Activated CD8-positive, alpha-beta memory T cell treated with anti-CD3 and anti-CD28 coated beads, Interleukin-2, amount 50 U/mL, for 1 hour (primary cell): ENCODE data around the gene TCFL5.

Source experiments
- DNase-seq: peaks from one replicate; pipeline ENCODE4 v3.0.0-alpha.2; 2020; ENCODE audit errors: extremely low read depth

Gene TCFL5

GRCh38 chr20:62834967-62835730 is 26.5 kb downstream of the TCFL5 start:
- DNase-seq = no peak

- DNase-seq = no peak
Observed at GRCh38 chr20:62832951-62833391, 28.7 kb downstream of the TCFL5 start.

DNA sequence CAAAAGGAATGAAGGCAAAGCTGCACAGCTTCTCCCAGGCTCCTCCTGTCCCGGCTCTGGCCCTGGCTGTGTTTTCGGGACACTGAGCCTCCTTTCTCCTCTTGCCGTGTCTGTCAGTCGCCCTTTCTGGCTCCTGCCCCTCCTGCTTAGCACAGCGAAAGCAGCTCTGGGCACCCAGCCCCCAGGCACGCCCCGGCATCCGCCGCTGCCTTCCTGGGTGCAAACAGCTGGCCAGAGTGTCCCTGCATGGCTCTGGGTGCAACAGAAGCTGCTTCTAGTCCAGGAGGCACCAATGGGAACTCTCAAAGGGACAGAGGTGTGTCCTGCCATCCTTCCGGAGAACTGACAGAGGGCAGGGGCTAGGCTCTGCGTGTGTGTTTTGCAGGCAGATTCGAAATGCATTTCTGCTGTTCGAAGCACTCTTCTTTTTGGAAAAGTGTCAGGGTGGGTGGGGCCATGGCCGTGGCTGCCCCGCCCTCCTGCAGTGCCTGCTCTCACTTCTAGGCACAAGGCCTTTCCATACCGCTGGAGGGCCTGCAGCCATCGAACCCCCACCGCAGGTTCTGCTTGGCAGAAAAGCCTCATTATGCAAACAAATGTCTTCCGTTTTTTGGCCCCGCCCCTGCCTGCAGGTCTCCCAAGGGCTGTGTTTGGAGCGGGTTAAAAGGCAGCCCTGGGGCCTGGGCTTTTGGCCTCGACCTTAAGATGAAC is 29.3 kb downstream of the TCFL5 start:
- no peak for DNase-seq

DNA sequence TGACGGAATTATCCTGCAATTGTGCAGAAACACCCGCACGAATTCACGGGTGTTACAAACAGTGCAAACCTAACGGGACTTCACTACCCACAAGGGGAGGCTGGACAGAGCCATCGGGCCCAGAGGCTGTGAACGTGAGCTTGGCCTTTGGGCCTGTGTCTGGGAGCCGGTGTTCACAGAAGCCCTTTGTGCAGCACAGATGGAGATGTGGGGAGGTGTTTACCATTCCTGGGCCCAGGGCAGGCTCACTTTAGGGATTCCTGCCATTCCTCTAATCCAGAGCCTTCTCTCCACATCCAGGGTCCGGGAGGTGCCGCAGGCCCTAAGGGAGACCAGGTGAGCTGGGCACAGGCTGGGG is 29.8 kb downstream of the TCFL5 start:
- DNase-seq = no peak

DNA sequence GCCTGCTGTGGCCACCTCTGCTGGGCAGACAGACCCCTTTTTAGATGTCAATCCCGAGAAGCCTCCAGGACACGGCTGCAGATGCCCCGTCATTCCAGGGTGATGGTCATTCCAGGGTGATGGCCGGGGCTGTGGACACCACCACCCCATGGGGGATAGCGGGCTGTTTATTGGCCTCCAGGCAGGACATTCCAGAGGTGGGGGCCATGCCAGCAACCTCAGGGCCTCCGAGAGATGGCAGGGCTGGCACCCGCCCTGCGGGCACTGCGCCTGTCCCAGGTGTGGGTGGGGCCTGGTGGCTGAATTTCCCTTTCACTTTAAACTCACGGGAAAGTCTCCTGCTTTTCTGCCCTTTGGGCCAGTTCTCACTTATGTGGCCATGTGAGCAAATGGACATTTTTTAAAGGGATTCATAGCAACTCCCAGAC is 30.2 kb downstream of the TCFL5 start:
- no peak for DNase-seq

DNA sequence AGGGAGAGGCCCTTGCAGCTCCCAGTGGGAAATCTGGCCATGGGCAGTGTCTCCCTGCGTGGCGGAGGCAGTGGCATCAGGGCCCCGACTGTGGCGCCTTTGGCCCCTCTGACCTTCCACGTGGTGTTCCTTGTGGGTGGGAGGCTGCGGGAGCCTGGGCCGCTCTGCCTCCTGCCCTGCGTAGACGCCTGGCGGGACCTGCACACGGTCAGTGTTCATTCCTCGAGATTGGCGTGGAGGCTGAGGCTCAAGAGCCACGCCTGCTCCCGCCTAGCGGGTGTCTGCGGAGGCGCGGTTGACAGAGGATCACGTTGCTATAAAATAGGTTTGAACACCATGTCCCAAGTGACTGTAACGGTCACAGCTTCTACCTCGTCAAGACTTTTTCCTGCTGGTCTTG is 30.8 kb downstream of the TCFL5 start:
- no peak for DNase-seq

DNA sequence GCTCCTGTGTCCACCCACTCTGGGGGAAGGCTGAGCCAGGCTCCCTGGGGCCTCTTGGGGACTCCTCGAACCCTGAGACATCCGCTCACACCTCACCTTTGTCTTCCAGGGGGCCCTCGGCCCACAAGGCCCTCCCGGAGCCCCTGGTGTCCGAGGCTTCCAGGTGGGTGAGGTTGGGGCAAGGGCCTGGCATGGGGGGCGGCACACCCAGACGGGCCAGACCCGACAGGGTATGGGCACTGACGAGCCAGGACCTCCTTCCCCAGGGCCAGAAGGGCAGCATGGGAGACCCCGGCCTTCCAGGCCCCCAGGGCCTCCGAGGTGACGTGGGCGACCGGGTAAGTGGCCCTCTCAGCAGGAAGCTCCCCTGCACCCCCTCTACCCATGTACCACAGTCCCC is 31.4 kb downstream of the TCFL5 start:
- no peak for DNase-seq

GRCh38 chr20:62829231-62830230 is 32.1 kb downstream of the TCFL5 start:
- DNase-seq = no peak

DNA sequence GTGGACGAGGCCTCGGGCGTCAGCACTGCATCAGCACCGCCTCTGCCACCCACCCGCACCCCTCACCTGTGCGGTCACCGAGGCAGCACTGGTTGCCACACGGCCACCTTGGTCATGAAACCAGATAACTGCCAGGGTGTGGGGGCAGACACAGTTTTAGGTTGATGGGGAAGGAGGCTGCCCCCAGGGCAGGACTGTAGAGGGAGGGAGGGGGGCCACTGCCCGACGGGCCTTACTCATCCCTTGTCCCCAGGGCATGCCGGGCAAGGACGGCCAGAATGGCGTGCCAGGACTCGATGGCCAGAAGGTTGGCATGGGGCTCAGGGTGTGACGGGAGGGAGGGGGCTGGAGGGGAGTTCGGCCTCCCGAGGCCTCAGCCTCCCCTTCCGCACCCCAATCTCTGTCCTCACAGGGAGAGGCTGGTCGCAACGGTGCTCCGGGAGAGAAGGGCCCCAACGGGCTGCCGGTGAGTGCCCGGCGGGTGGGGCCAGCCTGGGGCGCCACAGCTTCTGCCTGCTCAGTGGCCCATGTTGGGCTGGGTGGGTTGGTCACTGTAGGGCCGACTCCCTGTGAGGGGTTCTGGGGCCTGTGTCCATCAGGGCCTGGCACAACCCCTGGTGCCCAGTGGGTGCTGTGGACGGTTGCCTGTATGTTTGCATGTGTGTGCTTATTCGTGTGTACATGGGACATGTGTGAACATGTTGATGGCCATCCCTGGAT is 33.0 kb downstream of the TCFL5 start:
- DNase-seq = no peak

DNA sequence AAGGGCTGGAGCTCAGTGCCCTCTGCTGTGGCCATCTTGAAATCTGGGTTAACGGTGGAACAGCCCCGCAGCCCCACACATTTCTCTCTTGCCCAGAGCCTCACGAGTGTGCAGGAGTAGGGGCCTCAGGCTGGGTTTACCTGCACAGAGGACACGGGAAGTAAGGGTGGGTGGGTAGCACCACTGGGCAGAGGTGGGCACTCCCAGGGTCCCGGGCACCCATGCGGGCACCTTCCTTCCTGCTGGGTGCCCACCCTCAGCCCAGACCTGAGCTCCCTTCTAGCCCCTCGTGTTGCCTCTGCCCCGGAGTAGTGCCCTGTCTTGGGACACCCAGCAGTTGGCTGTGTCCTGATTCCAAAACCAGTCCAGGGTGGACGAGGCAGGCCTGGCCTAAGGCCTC is 33.6 kb downstream of the TCFL5 start:
- no peak for DNase-seq

- no peak for DNase-seq
Observed at GRCh38 chr20:62827311-62828038, 34.1 kb downstream of the TCFL5 start.

- DNase-seq = no peak
Observed at GRCh38 chr20:62826646-62827310, 34.8 kb downstream of the TCFL5 start.

- no peak for DNase-seq
Observed at GRCh38 chr20:62825986-62826645, 35.5 kb downstream of the TCFL5 start.

- no peak for DNase-seq
Observed at GRCh38 chr20:62825333-62825985, 36.2 kb downstream of the TCFL5 start.

- DNase-seq = no peak
Observed at GRCh38 chr20:62824476-62825332, 36.9 kb downstream of the TCFL5 start.

- DNase-seq = no peak
Observed at GRCh38 chr20:62823688-62824475, 37.7 kb downstream of the TCFL5 start.
